HG02798 (cell line): ENCODE data around the gene LITAFD.
"Not testable (repeated sequence)": the region's sequence is repeated elsewhere in the genome, so short reads cannot be mapped to it uniquely, and the experiment has no call there.

Experiments
- ATAC-seq: cut with Tn5 transposase; IDR thresholded peaks from one replicate; pipeline ENCODE4 v1.9.1; 2021; ENCODE audit warnings: mild to moderate bottlenecking; ENCODE audit not compliant: unreplicated experiment, poor library complexity

Gene LITAFD

DNA sequence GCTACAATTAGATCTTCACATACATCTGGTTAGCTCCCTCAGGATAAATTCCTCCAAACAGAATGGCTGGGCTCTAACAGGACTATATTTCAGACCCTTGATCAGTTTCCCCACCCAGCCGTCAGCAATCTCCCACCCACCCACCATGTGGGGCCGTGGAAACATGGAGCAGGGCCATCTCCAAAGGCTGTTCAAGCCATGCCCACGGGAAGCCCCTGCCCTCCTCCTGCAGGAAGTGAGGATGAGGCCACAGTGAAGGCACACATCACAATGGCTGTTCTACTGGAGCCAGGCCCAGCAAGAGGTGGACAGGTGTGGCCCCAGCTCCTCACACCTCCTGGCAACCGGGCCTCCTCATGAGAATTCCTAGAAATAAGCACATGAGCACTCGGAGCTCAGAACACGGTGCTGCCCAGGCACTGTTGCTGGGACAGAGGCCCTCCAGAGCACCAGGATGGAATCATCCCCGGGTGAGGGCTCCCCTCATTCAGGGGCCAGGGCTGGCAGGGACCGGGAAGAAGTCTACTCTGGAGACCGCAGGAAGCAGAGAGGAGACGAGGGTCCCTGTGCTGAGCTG lies at the start of gene LITAFD:
Gene LITAFD, plus strand, starts transcription at position 311 of the 577 bp plus-strand sequence. CDS start 2,005 bp downstream, outside the sequence.
- ATAC-seq = no peak

- ATAC-seq = no peak
These were observed 49.4 kb upstream of the LITAFD start for GRCh38 chr16:8832717-8833105.

- ATAC-seq = not testable (repeated sequence)
These were observed 45.4 kb upstream of the LITAFD start for GRCh38 chr16:8836797-8837196.

DNA sequence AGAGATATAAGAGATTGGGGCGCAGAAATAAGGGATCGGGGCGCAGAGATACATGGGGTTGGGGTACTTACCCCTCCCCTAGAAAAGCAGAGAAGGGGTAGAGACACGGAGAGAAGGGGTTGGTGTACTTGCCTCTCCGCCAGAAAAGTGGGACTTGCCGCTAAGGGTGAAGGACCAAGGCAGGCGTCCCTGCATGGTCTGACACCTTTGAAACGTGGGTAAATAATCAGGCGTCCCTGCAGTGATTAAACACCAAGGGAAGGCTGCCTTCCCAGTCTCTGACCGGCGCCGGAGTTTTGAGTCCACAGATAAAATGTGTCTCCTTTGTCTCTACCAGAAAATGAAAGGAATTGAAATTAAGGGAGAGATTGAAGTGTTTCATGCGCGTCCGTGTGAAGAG lies 44.6 kb upstream of the LITAFD start:
- ATAC-seq = not testable (repeated sequence)

- not testable (repeated sequence) for ATAC-seq
These were observed 40.1 kb upstream of the LITAFD start for GRCh38 chr16:8842016-8842415.

DNA sequence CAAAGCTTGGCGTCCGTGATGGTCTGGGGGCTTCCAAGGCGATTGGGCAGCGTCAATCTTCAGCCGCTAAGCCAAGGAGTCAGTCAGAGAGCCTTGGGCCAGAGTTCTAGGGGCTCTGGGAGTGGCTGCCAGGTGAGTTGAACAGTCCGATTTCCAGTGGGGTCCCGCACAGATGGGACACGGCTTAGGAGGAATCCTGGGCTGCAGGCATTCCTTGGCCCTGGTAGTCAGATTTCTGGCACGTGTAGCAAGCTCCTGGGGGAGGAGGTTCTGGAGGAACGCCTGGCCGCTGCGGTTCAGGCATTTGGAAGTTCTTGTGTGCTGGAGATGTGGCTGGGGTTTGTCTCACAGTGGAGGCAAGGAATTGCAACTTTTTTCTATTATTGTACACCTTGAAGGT lies 38.9 kb upstream of the LITAFD start:
- ATAC-seq = not testable (repeated sequence)

- no peak for ATAC-seq
These were observed 36.4 kb upstream of the LITAFD start for GRCh38 chr16:8845699-8846298.

DNA sequence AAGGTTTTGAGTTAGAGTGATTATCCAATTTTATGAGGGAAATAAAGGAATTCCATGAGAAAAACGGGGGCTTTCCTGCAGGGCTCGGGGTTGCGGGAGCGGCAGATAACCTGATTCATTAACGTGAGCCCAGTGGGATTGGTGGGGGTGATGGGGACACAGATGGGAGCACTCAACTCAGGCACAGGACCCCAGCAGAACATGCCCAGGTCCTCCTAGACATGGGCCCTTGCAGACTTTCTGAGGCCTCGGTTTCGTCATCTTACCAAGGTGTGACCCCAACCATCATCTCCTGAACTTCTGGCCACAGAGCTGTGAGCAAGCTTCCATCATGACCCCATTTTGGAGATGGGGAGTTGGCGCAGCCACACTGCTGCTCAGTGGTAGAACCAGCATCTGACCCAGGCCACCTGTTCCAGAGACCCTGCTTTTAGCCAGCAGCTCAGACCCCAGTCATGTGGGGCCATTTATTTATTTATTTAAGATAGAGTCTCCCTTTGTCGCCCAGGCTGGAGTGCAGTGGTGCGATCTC lies 35.7 kb upstream of the LITAFD start:
- ATAC-seq = no peak

- ATAC-seq = no peak
These were observed 35.0 kb upstream of the LITAFD start for GRCh38 chr16:8847145-8847544.

DNA sequence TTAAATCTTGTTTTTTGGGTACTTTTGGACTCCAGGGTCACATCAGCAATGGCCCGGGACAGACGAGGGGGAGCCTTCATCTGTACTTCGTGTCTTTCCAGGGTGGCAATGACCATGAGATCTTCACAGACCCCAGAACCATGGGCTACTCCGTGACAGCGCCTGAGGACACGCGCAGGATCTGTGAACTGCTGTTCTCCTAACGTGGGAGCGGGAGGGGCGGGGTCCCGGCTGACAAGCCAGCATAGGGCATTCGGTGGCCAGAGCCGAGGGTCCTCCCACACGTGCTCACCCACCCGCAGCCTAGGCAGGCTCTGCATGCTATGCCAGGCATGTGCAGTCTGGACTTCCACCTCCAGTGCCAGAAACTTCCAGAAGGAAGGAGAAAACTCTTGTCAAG lies 34.5 kb upstream of the LITAFD start:
- no peak for ATAC-seq

DNA sequence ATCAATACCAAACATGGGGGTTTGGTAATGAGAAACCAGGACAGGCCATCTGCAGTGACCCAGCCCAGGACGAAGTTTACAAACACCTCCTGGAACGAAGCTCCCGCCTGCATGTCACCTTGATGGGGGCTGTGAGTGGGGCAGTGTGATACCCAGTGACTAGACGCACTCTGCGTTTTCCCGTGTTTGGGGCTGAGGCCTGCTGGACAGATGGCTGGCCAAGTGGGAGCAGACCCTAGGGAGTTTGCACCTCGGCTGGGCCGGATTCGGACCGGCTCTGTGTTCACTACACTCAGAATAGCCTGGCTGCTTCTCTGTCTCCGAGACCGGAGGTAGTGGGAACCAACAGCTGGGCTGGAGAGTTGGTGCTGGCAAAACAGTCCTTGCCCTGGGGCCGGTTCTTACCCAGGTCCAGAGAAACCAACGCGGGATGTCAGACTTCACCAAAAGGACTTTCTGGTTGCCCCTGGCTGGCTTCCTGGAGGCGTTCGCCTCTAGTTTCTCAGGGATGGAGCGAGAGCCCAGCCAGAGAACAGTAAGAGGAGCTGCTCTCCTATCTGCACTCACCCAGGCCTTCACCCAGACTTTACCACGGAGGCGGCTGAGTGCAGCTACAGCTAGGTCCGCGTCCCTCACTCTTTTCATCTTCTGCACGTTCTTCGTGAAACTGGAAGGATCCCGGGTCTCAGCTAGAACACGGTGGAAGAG lies 33.8 kb upstream of the LITAFD start:
- no peak for ATAC-seq

DNA sequence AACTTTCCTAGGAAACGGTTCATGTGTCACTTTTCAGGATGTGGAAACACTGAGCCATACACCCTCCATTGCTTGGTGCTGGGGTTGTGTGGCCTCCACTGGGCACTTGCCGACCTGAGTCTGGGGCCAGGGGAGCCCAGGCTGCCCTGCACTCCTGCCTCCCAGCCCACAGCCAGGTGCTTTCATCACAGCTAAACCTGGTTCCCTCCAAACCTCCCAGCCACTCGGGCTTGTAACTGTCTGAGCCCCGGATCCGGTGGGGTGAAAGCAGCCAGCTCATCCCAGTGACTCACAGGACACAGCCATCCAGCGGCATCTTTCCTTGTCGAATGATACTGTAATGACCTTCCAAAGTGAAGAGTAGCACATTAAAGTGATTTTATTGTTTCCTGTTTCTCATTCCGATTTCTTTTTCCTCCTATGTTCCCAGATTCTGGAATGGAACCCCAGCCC lies 33.2 kb upstream of the LITAFD start:
- no peak for ATAC-seq

DNA sequence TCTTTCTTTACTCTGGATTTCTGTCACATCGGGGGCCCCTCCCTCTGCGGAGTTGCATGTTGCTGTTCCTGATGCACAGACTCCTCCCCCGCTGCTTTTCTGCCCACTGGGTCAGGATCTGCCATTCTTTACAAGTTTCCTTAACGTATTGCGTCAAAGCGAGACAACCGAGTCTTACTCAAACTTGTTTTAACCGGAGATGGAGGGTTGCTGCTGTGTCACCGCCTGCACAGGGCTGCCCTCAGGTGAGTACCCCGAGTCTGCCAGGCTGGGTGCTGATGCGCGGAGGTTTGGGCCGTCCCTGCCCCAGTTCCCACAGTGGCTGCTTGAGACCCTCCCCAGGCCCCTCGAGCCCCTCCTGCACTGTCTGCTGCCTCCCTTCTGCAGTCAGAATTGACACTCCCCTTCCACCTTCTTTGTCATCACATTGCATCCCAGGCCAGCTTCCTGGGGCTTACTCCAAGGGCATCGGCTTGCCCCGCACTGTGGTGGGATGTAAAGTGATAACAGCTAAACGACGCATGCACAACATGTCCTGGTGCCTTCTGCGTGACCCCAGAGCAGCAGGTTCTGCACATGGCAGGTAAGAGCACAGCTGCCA lies 32.6 kb upstream of the LITAFD start:
- no peak for ATAC-seq

- no peak for ATAC-seq
These were observed 31.8 kb upstream of the LITAFD start for GRCh38 chr16:8850279-8850885.

- no peak for ATAC-seq
These were observed 30.3 kb upstream of the LITAFD start for GRCh38 chr16:8851761-8852403.

GRCh38 chr16:8852534-8852933 lies 29.6 kb upstream of the LITAFD start:
- ATAC-seq = no peak

DNA sequence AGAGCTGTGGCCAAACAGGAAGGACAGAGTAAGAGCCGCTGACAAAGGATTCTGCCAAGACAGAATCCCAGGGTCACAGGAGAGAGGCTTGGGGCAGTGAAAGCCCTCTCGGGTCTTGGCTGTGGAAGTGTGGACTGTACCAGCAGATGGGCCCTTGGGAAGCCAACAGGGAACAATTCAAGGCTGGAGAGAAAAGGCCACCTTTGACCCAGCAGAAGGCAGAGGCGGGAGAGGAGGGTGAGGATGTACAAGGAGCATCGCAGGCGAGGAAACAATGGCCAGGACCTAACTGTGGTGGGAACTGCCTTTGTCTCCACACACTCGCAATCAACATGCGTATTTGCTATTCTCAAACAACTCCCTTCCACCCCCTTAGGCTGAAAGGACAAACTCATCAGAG lies 29.0 kb upstream of the LITAFD start:
- no peak for ATAC-seq

GRCh38 chr16:8853611-8854010 lies 28.5 kb upstream of the LITAFD start:
- no peak for ATAC-seq

GRCh38 chr16:8854298-8854948 lies 27.7 kb upstream of the LITAFD start:
- ATAC-seq = no peak
